ENCODE measurements around the gene RNFT2. TPM values are rescaled to one million over a fixed set of nuclear protein-coding genes. Genes with fewer than 3 reads are reported as not detected.

The RNFT2 gene
- total RNA-seq, 2 experiments from 2014 or later: 10.7 to 11.6 TPM

DNA sequence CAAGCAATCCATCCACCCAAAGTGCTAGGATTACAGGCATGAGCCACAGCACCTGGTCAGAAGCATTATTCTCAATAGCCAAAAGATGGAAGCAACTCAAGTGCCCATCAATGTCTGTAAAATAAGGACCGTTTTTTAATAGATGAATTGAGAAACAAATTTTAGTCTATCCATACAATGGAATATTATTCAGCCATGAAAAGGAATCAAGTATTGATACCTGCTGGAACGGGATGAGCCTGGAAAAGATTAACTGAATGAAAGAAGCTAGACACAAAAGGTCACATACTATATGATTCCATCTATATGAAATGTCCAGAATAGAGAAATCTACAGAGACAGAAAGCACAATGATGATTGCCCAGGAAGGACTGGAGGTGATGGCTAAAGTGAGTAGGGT lies 163.5 kb downstream of the RNFT2 start:
- CTCF ChIA-PET: no interaction called here
- H3K4me3 Mint-ChIP-seq: no peak overlapping the region
- peaks cover 3% of the 10 kb centered on the region for H3K27me3 Mint-ChIP-seq
- no peak overlapping the region for H3K27ac Mint-ChIP-seq
- TF ChIP-seq, protein P1, sequence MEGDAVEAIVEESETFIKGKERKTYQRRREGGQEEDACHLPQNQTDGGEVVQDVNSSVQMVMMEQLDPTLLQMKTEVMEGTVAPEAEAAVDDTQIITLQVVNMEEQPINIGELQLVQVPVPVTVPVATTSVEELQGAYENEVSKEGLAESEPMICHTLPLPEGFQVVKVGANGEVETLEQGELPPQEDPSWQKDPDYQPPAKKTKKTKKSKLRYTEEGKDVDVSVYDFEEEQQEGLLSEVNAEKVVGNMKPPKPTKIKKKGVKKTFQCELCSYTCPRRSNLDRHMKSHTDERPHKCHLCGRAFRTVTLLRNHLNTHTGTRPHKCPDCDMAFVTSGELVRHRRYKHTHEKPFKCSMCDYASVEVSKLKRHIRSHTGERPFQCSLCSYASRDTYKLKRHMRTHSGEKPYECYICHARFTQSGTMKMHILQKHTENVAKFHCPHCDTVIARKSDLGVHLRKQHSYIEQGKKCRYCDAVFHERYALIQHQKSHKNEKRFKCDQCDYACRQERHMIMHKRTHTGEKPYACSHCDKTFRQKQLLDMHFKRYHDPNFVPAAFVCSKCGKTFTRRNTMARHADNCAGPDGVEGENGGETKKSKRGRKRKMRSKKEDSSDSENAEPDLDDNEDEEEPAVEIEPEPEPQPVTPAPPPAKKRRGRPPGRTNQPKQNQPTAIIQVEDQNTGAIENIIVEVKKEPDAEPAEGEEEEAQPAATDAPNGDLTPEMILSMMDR (IDR thresholded peaks at IDR 0.05): no peak
- intact Hi-C loops (cut with micrococcal nuclease): no loop called here
- H3K9me3 Mint-ChIP-seq: no peaks in the 10 kb centered on the region
- POLR2A ChIA-PET: no interaction called here
- DNase-seq (no peak), ATAC-seq (no peak)
- no peaks in the 10 kb centered on the region for H3K36me3 Mint-ChIP-seq (ENCODE audit: low read depth)
- no peaks in the 10 kb centered on the region for H3K4me1 Mint-ChIP-seq (ENCODE audit: low read depth)

Other genes with a start within 250 kb of the RNFT2 start
- gene MAP1LC3B2, start 178.9 kb upstream of the RNFT2 start, total RNA-seq: 1 to 10 TPM; 1.9 to 3.1 TPM
- gene SPRING1, start 246 bp upstream of the RNFT2 start, total RNA-seq: 10 to 100 TPM; 16.0 to 17.2 TPM
- gene HRK, start 143.1 kb downstream of the RNFT2 start, total RNA-seq: not detected
- 1 to 10 TPM; 7.0 to 8.5 TPM for gene FBXW8, start 172.6 kb downstream of the RNFT2 start, total RNA-seq